ENCODE results near the gene TNRC6A. TPM values are rescaled to one million over a fixed set of nuclear protein-coding genes. Genes with fewer than 3 reads are reported as not detected.

TNRC6A gene
- total and polyA plus RNA-seq, 9 of the 15 experiments (the other 6 are each of a cell fraction or from before 2014, with no cell fraction given) = 3.4 to 32.1 (median 26.6) TPM

DNA sequence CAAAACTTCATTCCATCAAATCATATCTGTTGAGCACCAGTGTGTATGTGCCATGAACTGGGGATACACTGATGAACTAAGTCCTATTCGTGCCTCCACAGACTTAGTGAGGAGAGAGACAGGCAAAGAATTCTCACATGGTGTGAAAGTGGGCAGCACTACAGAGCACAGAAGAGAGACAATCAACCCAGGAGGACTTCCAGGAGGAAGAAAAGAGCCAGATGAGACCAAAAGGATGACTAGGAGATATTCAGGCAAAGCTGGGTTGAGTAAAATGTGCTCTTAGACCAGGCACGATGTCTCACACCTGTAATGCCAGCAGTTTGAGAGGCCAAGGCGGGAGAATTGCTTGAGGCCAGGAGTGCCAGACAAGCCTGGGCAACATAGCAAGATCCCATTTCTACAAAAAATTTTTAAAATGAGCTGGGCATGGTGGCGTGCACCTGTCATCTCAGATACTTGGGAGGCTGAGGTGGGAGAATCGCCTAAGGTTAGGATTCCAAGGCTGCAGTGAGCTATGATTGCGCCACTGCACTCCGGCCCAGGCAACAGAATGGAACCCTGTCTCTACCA lies 30.2 kb upstream of the TNRC6A start:
- ATAC-seq (no peak), FAIRE-seq (no peak), DNase-seq (ENCODE audit: extremely low read depth in 1 of 4, low spot score in 3 of 4) (no peak)
- in situ Hi-C loops (cut with MboI) = no loop called here
- Histone ChIP-seq H2AFZ (ENCODE audit: low read depth, low read length) (no peak overlapping the region), H3K9me1 (ENCODE audit: control insufficient read depth, insufficient read depth, low read length) (no peaks in the 10 kb centered on the region), H4K20me1 (replicated peaks; ENCODE audit: control insufficient read depth, insufficient read depth, low read length) (no peaks in the 10 kb centered on the region), H3K4me2 (ENCODE audit: insufficient read depth, low read length) (no peak overlapping the region), H3K9me3 (replicated peaks; ENCODE audit: control insufficient read depth, insufficient read depth, low read depth, low read length) (no peaks in the 10 kb centered on the region; the same call in 1 of the 2 replicates), H3K27ac (ENCODE audit: extremely low read depth, low read depth, low read length) (no peak overlapping the region), H3K27me3 (ENCODE audit: control insufficient read depth in 2 of 2, insufficient read depth in 2 of 2, low read length in 2 of 2) (peaks cover 4 to 6% of the 10 kb centered on the region in 2 experiments), H3K9ac (ENCODE audit: insufficient read depth in 1 of 2, low read depth in 2 of 2, low read length in 2 of 2) (no peak overlapping the region), H3K4me3 (no peak overlapping the region), H3K4me1 (replicated peaks in 1 of 2; ENCODE audit: control insufficient read depth in 2 of 2, insufficient read depth in 2 of 2, low read length in 2 of 2) (peaks cover 0 to 6% of the 10 kb centered on the region in 2 experiments; a peak in 2 of 5 replicates), H3K79me2 (ENCODE audit: control insufficient read depth, insufficient read depth, low read length) (no peaks in the 10 kb centered on the region), H3K36me3 (ENCODE audit: control insufficient read depth, insufficient read depth, low read length) (no peaks in the 10 kb centered on the region)
- no TSS peak for BruUV-seq (replicated peaks)
- TF ChIP-seq CBX3 (IDR thresholded peaks at IDR 0.05; ENCODE audit: borderline replicate concordance in 1 of 2, low read length in 2 of 2) (no peak), RBM25 (IDR thresholded peaks at IDR 0.05; ENCODE audit: low read depth, low read length, severe bottlenecking) (peak; percentile 68), TARDBP (IDR thresholded peaks at IDR 0.05) (no peak), BCOR (IDR thresholded peaks at IDR 0.05) (peak; percentile 45; the same call in 1 of the 2 replicates), GATA2 (CRISPR knock-in tag; IDR thresholded peaks at IDR 0.05) (no peak), PURB (CRISPR knock-in tag; IDR thresholded peaks at IDR 0.05; ENCODE audit: low read depth) (no peak), ZNF143 (CRISPR knock-in tag; IDR thresholded peaks at IDR 0.05) (no peak), ILK (tag; IDR thresholded peaks at IDR 0.05; ENCODE audit: borderline replicate concordance, low read depth) (no peak), DNMT1 (IDR thresholded peaks at IDR 0.05) (no peak), CCNT2 (IDR thresholded peaks at IDR 0.05; ENCODE audit: borderline replicate concordance, extremely low read depth, insufficient read length, low read depth, low read length) (no peak), ZFP36 (IDR thresholded peaks at IDR 0.05; ENCODE audit: low read depth, low read length, partially characterized antibody) (peak; percentile 84), ZNF121 (CRISPR knock-in tag; conservative IDR thresholded peaks at IDR 0.05) (peak; percentile 95)
- TF ChIP-seq, protein P1, sequence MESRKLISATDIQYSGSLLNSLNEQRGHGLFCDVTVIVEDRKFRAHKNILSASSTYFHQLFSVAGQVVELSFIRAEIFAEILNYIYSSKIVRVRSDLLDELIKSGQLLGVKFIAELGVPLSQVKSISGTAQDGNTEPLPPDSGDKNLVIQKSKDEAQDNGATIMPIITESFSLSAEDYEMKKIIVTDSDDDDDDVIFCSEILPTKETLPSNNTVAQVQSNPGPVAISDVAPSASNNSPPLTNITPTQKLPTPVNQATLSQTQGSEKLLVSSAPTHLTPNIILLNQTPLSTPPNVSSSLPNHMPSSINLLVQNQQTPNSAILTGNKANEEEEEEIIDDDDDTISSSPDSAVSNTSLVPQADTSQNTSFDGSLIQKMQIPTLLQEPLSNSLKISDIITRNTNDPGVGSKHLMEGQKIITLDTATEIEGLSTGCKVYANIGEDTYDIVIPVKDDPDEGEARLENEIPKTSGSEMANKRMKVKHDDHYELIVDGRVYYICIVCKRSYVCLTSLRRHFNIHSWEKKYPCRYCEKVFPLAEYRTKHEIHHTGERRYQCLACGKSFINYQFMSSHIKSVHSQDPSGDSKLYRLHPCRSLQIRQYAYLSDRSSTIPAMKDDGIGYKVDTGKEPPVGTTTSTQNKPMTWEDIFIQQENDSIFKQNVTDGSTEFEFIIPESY (CRISPR knock-in tag; IDR thresholded peaks at IDR 0.05) = no peak
- TF ChIP-seq, protein P2, sequence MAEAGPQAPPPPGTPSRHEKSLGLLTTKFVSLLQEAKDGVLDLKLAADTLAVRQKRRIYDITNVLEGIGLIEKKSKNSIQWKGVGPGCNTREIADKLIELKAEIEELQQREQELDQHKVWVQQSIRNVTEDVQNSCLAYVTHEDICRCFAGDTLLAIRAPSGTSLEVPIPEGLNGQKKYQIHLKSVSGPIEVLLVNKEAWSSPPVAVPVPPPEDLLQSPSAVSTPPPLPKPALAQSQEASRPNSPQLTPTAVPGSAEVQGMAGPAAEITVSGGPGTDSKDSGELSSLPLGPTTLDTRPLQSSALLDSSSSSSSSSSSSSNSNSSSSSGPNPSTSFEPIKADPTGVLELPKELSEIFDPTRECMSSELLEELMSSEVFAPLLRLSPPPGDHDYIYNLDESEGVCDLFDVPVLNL (CRISPR knock-in tag; IDR thresholded peaks at IDR 0.05; ENCODE audit: low read depth) = no peak
- TF ChIP-seq, protein P3, sequence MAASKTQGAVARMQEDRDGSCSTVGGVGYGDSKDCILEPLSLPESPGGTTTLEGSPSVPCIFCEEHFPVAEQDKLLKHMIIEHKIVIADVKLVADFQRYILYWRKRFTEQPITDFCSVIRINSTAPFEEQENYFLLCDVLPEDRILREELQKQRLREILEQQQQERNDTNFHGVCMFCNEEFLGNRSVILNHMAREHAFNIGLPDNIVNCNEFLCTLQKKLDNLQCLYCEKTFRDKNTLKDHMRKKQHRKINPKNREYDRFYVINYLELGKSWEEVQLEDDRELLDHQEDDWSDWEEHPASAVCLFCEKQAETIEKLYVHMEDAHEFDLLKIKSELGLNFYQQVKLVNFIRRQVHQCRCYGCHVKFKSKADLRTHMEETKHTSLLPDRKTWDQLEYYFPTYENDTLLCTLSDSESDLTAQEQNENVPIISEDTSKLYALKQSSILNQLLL (CRISPR knock-in tag; IDR thresholded peaks at IDR 0.05; ENCODE audit: borderline replicate concordance) = no peak
- ChIA-PET CTCF (ENCODE audit: low intra/inter-chr PET ratio) (no interaction called here), POLR2A (interaction anchor here (0.6 to 1.7 kb wide), 3 partner anchors 8 to 1379 kb away, joined by 3 to 4 read pairs (median 4); no protein-coding TSS in a partner anchor)
- 22% methylated on average over 7 of the region's 7 CpGs for WGBS (ENCODE audit: insufficient coverage, low coverage, missing lambda C conversion rate)
- intact Hi-C loops (cut with micrococcal nuclease) = no loop called here
